Endodermal cell (in vitro differentiated cells): ENCODE measurements around the gene TEX264. TPM values are rescaled to one million over a fixed set of nuclear protein-coding genes. Genes with fewer than 3 reads are reported as not detected.

Source experiments
- DNase-seq: peaks from one replicate; pipeline ENCODE4 v3.0.0-alpha.2; 2017
- H3K27ac ChIP-seq: 2 replicates; pipeline ENCODE4 v1.5.1; 2013; ENCODE audit warnings: mild to moderate bottlenecking, low read depth, low read length, moderate library complexity
- H3K27me3 ChIP-seq: 2 replicates; pipeline ENCODE4 v1.6.1; 2013; ENCODE audit warnings: mild to moderate bottlenecking, low read length, moderate library complexity; ENCODE audit not compliant: insufficient read depth, control insufficient read depth, poor library complexity, severe bottlenecking
- H3K36me3 ChIP-seq: 2 replicates; pipeline ENCODE4 v1.7.0; 2013; ENCODE audit warnings: mild to moderate bottlenecking, low read length, moderate library complexity; ENCODE audit not compliant: control insufficient read depth, insufficient read depth
- H3K4me1 ChIP-seq: one replicate; pipeline ENCODE4 v1.7.0; 2013; ENCODE audit warnings: low read length; ENCODE audit not compliant: control insufficient read depth, insufficient read depth
- H3K4me3 ChIP-seq: 2 replicates; pipeline ENCODE4 v1.5.1; 2013; ENCODE audit warnings: mild to moderate bottlenecking, low read length, moderate library complexity
- H3K9ac ChIP-seq: 2 replicates; pipeline ENCODE4 v1.6.1; 2013; ENCODE audit warnings: mild to moderate bottlenecking, low read length, moderate library complexity; ENCODE audit not compliant: poor library complexity, severe bottlenecking; ENCODE audit errors: extremely low read depth
- H3K9me3 ChIP-seq: 2 replicates; pipeline ENCODE4 v1.6.1; 2013; ENCODE audit warnings: mild to moderate bottlenecking, low read length, moderate library complexity; ENCODE audit not compliant: control insufficient read depth
- H3K27ac Mint-ChIP-seq: 2 replicates; pipeline ENCODE4 v1.8.0; 2020; ENCODE audit warnings: mixed read lengths
- H3K27me3 Mint-ChIP-seq: 2 replicates; pipeline ENCODE4 v1.8.0; 2021; ENCODE audit warnings: mild to moderate bottlenecking, mixed read lengths; ENCODE audit not compliant: insufficient read depth
- H3K36me3 Mint-ChIP-seq: 2 replicates; pipeline ENCODE4 v1.8.0; 2020; ENCODE audit warnings: low read depth, mixed read lengths
- H3K4me1 Mint-ChIP-seq: 2 replicates; pipeline ENCODE4 v1.8.0; 2020; ENCODE audit warnings: mixed read lengths
- H3K4me3 Mint-ChIP-seq: 2 replicates; pipeline ENCODE4 v1.8.0; 2020; ENCODE audit warnings: mild to moderate bottlenecking, moderate library complexity, mixed read lengths
- H3K9me3 Mint-ChIP-seq: 2 replicates; pipeline ENCODE4 v1.8.0; 2020; ENCODE audit warnings: mild to moderate bottlenecking, mixed read lengths
- CTCF ChIP-seq: fragments of 200-600 bp; sonication (generic); conservative IDR thresholded peaks from 2 replicates; pipeline ENCODE4 v1.5.0; 2021; ENCODE audit warnings: antibody characterized with exemption, mild to moderate bottlenecking
- WGBS, 2 experiments: methylation state at CpG; one replicate each; pipeline versions ENCODE4 v1.1.5 to v1.1.7; 2013; ENCODE audit warnings: missing lambda C conversion rate in 2 of 2, mixed read lengths in 1 of 2; ENCODE audit not compliant: insufficient coverage in 1 of 2, insufficient read length in 1 of 2; 5-methylcytosine and 5-hydroxymethylcytosine counted together
- total RNA-seq, 2 donors: library from RNA; stranded (reverse); fragmentation: NEBNext Ultra II Directional in 1 of 2; extraction: Animal tissue kit (Norgen Biotek cat#: 25700) in 1 of 2; gene quantifications; 2 replicates in 1 of 2; 3 replicates in 1 of 2; pipeline ENCODE4 v1.2.1, GENCODE V29; 2021

TEX264 gene
- total RNA-seq, 2 donors from 2014 or later = 21.1 to 24.9 TPM

DNA sequence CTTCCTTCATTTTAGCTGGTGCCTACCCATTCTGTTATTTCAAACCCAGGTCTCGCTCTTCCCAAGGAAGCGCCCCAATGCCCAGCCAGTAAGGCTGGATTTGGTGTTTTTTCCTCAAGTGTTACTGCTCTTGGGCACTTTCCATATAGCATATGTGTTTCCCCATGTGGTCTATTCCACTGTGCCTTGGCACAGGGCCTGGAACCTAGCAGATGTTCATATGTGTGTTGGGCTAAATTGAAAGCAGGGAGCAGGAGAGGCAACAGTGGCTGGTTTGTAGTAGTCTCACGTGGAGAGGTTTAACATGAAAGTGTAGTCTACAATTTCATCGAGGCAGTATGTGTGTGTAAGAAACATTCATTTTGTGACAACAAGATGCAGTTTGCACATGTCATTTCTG is 48.2 kb upstream of the TEX264 start:
- Mint-ChIP-seq H3K9me3 (no peaks in the 10 kb centered on the region), H3K4me3 (no peak overlapping the region), H3K4me1 (peaks cover 12% of the 10 kb centered on the region), H3K27ac (no peak overlapping the region), H3K36me3 (peaks cover 9% of the 10 kb centered on the region), H3K27me3 (no peaks in the 10 kb centered on the region)
- H3K9me3 ChIP-seq = no peaks in the 10 kb centered on the region
- no peak overlapping the region for H3K27ac ChIP-seq
- H3K4me3 ChIP-seq = no peak overlapping the region
- H3K4me1 ChIP-seq = peaks cover 4% of the 10 kb centered on the region
- DNase-seq = no peak
- H3K36me3 ChIP-seq = peaks cover 14% of the 10 kb centered on the region
- H3K27me3 ChIP-seq = no peaks in the 10 kb centered on the region
- TF ChIP-seq CTCF = no peak
- no peak overlapping the region for H3K9ac ChIP-seq
- 98 to 100% methylated on average over 4 of the region's 4 CpGs for WGBS, 2 experiments

DNA sequence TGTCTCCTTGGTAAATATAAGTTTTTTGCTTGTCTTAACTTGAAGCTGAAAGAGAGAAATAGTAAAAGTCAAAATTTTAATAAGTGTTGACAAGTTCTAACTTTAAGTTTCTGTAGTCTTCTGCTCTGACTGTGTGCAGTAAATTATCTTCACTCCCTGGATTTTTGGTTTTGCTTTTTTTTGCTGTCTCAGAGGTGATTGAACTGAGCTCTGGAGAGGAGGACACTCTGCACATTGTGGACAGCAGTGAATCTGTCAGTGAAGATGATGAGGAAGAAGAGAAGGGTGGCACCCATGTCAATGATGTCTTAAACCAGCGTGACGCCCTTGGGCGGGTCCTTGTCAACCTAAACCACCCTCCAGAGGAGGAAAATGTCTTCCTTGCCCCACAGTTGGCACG is 40.5 kb upstream of the TEX264 start:
- Histone ChIP-seq H3K27me3 (no peaks in the 10 kb centered on the region), H3K4me3 (no peak overlapping the region), H3K27ac (no peak overlapping the region), H3K9me3 (no peaks in the 10 kb centered on the region), H3K36me3 (peaks cover 75% of the 10 kb centered on the region), H3K9ac (no peak overlapping the region), H3K4me1 (no peaks in the 10 kb centered on the region)
- Mint-ChIP-seq H3K27me3 (no peaks in the 10 kb centered on the region), H3K4me1 (no peaks in the 10 kb centered on the region), H3K36me3 (peaks cover 59% of the 10 kb centered on the region), H3K4me3 (no peak overlapping the region), H3K27ac (no peak overlapping the region), H3K9me3 (no peaks in the 10 kb centered on the region)
- WGBS, 2 experiments = 96 to 97% methylated on average over 4 of the region's 4 CpGs
- DNase-seq = no peak
- TF ChIP-seq CTCF = no peak

- TF ChIP-seq CTCF = no peak
- H3K36me3 ChIP-seq = peaks cover 85% of the 10 kb centered on the region
- H3K27ac Mint-ChIP-seq = no peak overlapping the region
Observed at GRCh38 chr3:51637144-51637940, 33.7 kb upstream of the TEX264 start.

More at GRCh38 chr3:51637144-51637940, 33.7 kb upstream of the TEX264 start:
- H3K9ac ChIP-seq = no peak overlapping the region
- Mint-ChIP-seq H3K27me3 (no peaks in the 10 kb centered on the region), H3K36me3 (peaks cover 74% of the 10 kb centered on the region), H3K9me3 (no peaks in the 10 kb centered on the region), H3K4me1 (no peaks in the 10 kb centered on the region), H3K4me3 (no peak overlapping the region)
- H3K9me3 ChIP-seq = no peaks in the 10 kb centered on the region
- no peaks in the 10 kb centered on the region for H3K4me1 ChIP-seq
- 92 to 96% methylated on average over 11 to 14 of the region's 14 CpGs for WGBS, 2 experiments
- DNase-seq = no peak
- H3K27ac ChIP-seq = no peak overlapping the region
- no peak overlapping the region for H3K4me3 ChIP-seq
- H3K27me3 ChIP-seq = no peaks in the 10 kb centered on the region
